DMS153 treated with DMSO at 0.1 percent for 48 hours (cell line): Measurements from ENCODE around the gene UXT.
"Not testable (repeated sequence)": the region's sequence is repeated elsewhere in the genome, so short reads cannot be mapped to it uniquely, and the experiment has no call there.

Experiments
- DNase-seq: peaks from one replicate; lab custom pipeline; 2025; ENCODE audit not compliant: unreplicated experiment; lab: John Stamatoyannopoulos, UW

Gene UXT

GRCh38 chrX:47658684-47659420 lies at the start of gene UXT:
Gene UXT (minus strand): TSS chrX:47659180. CDS start chrX:47658927, 253 bp downstream.
- peak; percentile 79 for DNase-seq

GRCh38 chrX:47707031-47707780 lies 48.2 kb upstream of the UXT start:
- no peak for DNase-seq

GRCh38 chrX:47706575-47706974 lies 47.6 kb upstream of the UXT start:
- DNase-seq: no peak

GRCh38 chrX:47704736-47705135 lies 45.8 kb upstream of the UXT start:
- no peak for DNase-seq

GRCh38 chrX:47697181-47697580 lies 38.2 kb upstream of the UXT start:
- DNase-seq: no peak

GRCh38 chrX:47690175-47690574 lies 31.2 kb upstream of the UXT start:
- DNase-seq: no peak

- no peak for DNase-seq
Measured at GRCh38 chrX:47687263-47687662, 28.3 kb upstream of the UXT start.

- no peak for DNase-seq
Measured at GRCh38 chrX:47683829-47684205, 24.8 kb upstream of the UXT start.

GRCh38 chrX:47683184-47683828 lies 24.3 kb upstream of the UXT start:
- DNase-seq: no peak

- not testable (repeated sequence) for DNase-seq
Measured at GRCh38 chrX:47675959-47676859, 17.2 kb upstream of the UXT start.

GRCh38 chrX:47674776-47675175 lies 15.8 kb upstream of the UXT start:
- no peak for DNase-seq

DNA sequence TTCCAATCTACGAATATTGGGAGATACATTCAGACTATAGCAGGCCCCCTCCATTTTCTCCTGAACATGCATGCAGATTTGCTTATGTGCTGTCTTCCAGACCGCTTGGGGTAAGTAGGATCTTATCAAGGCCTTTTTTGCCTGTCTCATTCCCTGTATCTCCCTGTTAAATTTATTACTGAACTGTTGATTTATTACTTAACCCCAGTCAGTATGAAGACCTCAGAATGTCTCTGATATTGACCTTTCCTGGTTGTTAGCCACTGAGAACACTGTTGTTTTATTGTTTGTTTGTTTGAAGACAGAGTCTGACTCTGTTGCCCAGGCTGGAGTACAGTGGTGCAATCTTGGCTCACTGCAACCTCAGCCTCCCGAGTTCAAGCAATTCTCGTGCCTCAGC lies 6.8 kb upstream of the UXT start:
- not testable (repeated sequence) for DNase-seq

GRCh38 chrX:47664737-47665136 lies 5.8 kb upstream of the UXT start:
- no peak for DNase-seq

DNA sequence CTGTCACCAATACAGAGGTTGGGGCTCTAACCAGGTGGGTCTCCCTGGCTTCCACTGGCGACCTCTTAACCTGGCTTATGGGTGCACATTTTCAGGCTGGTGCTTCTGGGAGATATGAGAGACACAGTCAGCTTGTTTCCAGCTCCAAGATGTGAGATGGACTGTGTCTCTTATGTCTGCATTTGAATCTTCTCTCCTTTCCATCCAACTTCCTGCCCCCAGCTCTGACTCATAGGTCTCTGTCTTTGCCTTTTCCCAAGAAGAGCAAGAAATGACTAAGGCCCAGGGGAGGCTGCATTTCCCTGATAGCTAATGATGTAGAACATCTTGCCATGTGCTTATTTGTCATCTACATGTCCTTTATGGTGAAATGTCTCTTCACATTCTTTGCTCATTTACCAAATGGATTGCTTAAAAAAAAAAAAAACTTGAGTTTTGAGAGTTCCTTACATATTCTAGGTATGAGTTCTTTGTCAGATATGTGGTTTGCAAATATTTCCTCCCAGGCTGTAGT lies 3.2 kb upstream of the UXT start:
- no peak for DNase-seq

DNA sequence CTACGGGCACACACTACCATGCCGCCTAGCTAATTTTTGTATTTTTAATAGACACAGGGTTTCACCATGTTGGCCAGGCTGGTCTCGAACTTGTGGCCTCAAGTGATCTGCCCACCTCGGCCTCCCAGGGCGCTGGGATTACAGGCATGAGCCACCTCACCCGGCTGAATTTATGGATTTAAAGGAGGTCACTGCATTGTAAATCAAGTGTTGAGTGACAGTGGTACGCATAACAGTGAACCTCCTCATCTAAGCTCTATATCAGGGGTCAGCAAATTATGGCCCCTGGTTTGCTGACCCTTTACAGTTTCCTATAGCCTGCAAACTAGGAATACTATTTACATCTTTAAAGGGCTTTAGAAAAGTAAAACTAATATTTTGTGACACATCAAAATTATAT lies 2.6 kb upstream of the UXT start:
- DNase-seq: no peak

- DNase-seq: no peak
Measured at GRCh38 chrX:47659421-47659726, 394 bp upstream of the UXT start.

GRCh38 chrX:47658301-47658683 lies 688 bp downstream of the UXT start:
- DNase-seq: no peak

- no peak for DNase-seq
Measured at GRCh38 chrX:47651043-47651905, 7.7 kb downstream of the UXT start.

DNA sequence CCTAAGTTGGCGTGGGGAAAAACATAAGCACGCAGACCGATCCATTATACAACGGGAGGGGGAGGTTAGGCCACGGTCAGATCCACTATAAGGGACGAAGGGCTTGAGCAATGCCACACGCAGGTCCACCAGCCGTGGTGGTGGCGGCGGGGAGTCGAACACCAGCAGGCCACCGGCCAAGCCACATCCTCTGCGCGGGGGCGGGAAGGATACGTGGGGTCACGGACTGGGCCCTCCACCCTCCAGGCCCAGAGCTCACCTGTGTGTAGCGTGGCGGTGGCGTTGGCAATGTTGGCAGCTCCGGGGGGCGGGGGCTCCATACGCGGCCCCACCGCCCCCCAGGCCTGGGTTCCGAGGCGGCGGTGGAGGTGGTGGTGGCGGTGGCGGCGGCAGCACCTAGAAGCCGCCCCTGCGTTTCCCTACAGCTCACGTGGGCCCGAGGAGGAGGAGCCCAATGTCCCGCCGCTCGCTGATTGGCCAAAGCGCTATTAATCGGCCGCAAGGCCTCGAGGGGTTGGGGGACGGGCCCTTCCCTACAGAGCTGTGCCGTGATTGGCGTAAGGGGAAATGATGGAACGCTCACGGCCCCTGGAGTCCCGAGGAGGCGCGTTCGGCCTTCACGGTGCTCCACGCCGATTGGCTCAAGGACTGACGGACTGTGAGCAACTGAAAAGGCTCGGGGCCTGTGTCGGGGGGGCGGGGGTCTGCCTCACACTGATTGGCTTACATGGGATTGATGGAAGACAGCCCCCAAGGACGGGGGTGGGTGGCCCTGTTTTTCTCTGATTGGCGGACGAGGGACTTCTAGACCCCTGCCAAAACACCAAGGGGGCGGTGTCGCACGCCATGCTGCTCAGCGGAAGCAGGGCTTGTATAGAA lies 8.6 kb downstream of the UXT start, which contains the start of gene ELK1:
TSS of gene ELK1 (minus strand) at position 400 of the 879 bp plus-strand sequence. CDS start 9,122 bp downstream, outside the sequence.
- peak; percentile 88 for DNase-seq
